Tracheal epithelial cell (primary cell): ENCODE results near the gene PBX3. TPM values are rescaled to one million over a fixed set of nuclear protein-coding genes. Genes with fewer than 3 reads are reported as not detected.

Source experiments
- total RNA-seq: library from RNA; depleted of rRNA; stranded (reverse); fragments of >200 nt; gene quantifications from 2 replicates; pipeline ENCODE4 v1.2.1, GENCODE V29; 2014

Gene PBX3
- total RNA-seq = 8.7 and 9.2 TPM in 2 replicates

DNA sequence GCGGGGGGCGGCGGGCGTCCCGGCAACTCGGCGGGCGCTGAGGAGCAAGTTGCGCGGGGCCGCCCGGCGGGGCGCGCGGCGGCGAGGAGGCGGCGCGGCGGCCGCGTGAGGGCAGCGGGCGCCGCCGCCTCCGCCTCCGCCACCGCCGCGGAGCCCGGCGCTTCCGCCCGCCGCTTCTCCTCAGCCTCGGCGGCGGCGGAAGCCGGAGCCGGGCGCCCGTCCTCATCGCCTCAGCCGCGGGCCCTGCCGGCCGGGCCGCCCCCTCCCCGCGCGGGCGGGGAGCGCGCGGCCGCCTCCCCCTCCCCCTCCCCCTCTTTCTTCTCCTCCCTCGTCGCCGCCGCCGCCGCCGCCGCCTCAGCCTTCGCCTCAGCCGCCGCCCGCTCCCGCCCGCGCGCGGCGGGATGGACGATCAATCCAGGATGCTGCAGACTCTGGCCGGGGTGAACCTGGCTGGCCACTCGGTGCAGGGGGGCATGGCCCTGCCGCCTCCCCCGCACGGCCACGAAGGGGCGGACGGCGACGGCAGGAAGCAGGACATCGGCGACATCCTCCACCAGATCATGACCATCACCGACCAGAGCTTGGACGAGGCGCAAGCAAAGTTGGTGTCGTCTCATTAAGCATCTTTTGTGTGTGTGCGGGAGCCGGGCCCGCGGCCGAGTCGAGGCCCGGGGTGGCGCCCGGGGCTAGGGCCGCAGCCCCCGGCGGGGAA lies at the start of gene PBX3:
TSS of gene PBX3 (plus strand) at position 321 of the 712 bp plus-strand sequence.

DNA sequence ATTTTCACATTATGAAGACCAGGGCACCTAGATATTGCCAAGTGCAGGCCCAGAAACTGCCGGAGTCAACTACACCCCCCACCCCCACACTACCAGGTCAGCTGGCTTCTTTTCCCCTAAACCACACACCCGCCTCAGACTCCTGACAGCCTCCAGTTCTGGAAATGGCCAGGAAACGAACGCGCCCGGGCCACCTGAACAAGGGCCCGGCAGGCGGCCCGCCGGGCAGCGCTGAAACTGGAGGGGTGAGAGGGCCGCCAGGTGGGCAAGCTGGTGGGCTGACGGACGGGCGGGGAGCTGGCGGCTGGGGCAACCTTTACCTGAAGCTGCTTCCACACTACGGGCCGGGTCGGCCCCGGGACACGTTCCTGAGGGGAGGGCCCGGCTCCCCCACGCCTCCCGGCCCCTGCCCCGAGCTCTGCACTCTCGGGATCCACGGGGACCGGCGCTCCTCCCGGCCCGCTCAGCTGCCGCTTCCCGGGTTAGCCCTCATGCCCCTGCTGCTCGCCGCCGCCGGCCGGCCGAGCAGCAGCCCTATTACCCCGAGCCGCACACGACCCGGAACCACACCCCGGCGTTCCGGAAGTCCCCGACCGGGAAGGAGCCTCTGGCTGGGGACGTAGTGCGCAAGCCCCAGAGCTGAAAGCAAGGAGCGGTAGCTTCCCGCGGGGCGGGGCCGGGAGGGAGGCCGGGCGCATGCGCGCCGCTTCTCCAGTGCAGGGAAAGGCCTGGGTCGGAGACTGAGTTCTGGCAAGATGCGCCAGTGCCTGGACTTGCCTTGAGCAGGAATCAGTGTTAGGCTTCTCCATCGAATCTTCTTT lies 40.3 kb upstream of the PBX3 start, which contains the start of gene MAPKAP1:
TSS of gene MAPKAP1 (minus strand) at position 558 of the 821 bp plus-strand sequence. CDS start 34,634 bp downstream, outside the sequence.

Other genes starting within 250 kb of the PBX3 start
- 76.6 and 86.3 TPM in 2 replicates for gene MAPKAP1, start 40.2 kb upstream of the PBX3 start, total RNA-seq